ENCODE measurements around the gene GRAMD2B.

- TF ChIP-seq ZNF101 (CRISPR knock-in tag; IDR thresholded peaks at IDR 0.05; ENCODE audit: borderline replicate concordance, low read depth) (no peak), ATF1 (CRISPR knock-in tag; IDR thresholded peaks at IDR 0.05) (no peak), NCOA1 (CRISPR knock-in tag; IDR thresholded peaks at IDR 0.05) (no peak), ZNF644 (CRISPR knock-in tag; IDR thresholded peaks at IDR 0.05; ENCODE audit: low read depth) (no peak), KAT8 (CRISPR knock-in tag; IDR thresholded peaks at IDR 0.05) (no peak), SRSF1 (optimal IDR thresholded peaks at IDR 0.05; ENCODE audit: low read depth, low read length) (no peak), POLR2AphosphoS2 (IDR thresholded peaks at IDR 0.05; ENCODE audit: low read depth, low read length) (no peak), NFATC3 (CRISPR knock-in tag; IDR thresholded peaks at IDR 0.05) (no peak), MAX (IDR thresholded peaks at IDR 0.05) (no peak), CEBPZ (IDR thresholded peaks at IDR 0.05; ENCODE audit: low read length) (no peak), CTCF (CRISPR knock-in tag; IDR thresholded peaks at IDR 0.05) (no peak), TEF (CRISPR knock-in tag; IDR thresholded peaks at IDR 0.05) (no peak)
- TF ChIP-seq, protein P1, sequence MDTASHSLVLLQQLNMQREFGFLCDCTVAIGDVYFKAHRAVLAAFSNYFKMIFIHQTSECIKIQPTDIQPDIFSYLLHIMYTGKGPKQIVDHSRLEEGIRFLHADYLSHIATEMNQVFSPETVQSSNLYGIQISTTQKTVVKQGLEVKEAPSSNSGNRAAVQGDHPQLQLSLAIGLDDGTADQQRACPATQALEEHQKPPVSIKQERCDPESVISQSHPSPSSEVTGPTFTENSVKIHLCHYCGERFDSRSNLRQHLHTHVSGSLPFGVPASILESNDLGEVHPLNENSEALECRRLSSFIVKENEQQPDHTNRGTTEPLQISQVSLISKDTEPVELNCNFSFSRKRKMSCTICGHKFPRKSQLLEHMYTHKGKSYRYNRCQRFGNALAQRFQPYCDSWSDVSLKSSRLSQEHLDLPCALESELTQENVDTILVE (CRISPR knock-in tag; IDR thresholded peaks at IDR 0.05): no peak
Observed at GRCh38 chr5:126460977-126461376, 37.8 kb downstream of the GRAMD2B start.

All from HepG2 (cell line).